ENCODE data around the gene TRPC3.

TRPC3 gene

GRCh38 chr4:121869841-121870822 is 81.7 kb downstream of the TRPC3 start, which contains the start of gene BBS7:
Gene BBS7 (minus strand): TSS chr4:121870474. CDS start chr4:121870313, 161 bp downstream.
- DNase-seq = peak; percentile 95

GRCh38 chr4:121863799-121864198 is 88.1 kb downstream of the TRPC3 start:
- DNase-seq = no peak

GRCh38 chr4:121861426-121861825 is 90.4 kb downstream of the TRPC3 start:
- DNase-seq = no peak

GRCh38 chr4:121860121-121860520 is 91.7 kb downstream of the TRPC3 start:
- DNase-seq = no peak

GRCh38 chr4:121851354-121851753 is 100.5 kb downstream of the TRPC3 start:
- no peak for DNase-seq

GRCh38 chr4:121846662-121847061 is 105.2 kb downstream of the TRPC3 start:
- DNase-seq = no peak

- DNase-seq = no peak
Observed at GRCh38 chr4:121842862-121843261, 109.0 kb downstream of the TRPC3 start.

- no peak for DNase-seq
Observed at GRCh38 chr4:121838136-121838535, 113.7 kb downstream of the TRPC3 start.

GRCh38 chr4:121829511-121829910 is 122.3 kb downstream of the TRPC3 start:
- no peak for DNase-seq

All from activated gamma-delta T cell treated with Interleukin-2 at 50 U/mL for 16 hours (primary cell).